GM19452 (cell line): Measurements from ENCODE around the gene RCL1.

Experiments
- ATAC-seq: cut with Tn5 transposase; IDR thresholded peaks from one replicate; pipeline ENCODE4 v1.9.1; 2021; ENCODE audit not compliant: unreplicated experiment

RCL1 gene

DNA sequence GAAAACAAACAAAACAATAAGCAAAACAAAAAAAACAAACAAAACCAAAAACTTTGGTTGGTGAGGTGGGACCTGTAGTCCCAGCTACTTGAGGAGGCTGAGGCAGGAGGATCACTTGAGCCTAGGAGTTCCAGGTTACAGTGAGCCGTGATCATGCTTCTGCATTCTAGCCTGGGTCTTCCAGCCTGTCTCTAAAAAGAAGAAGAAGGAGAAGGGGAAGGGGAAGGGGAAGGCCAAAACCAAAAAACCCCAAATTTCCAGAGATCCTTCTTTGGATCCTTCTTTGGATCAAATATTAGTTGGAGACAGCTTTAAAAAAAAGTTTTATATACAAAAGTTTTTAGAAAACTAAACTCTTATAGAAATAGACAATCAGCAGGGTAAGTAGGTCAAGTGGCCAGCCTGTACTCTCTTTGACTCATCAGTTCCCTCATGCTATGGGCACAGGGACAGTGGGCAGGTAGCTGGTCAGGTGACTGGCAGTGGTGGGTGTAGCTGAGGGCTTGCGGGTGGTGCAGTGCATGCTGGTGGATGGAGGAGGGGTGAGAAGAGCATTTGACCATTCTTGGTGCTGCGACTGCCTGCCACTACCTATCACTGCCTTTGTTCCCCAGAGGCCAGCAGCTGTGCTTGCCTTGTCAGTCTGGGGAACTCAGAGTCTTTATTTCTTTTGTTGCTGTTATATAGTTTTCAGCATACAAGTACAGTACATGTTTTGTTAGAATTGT lies 12.6 kb downstream of the RCL1 start:
- no peak for ATAC-seq

DNA sequence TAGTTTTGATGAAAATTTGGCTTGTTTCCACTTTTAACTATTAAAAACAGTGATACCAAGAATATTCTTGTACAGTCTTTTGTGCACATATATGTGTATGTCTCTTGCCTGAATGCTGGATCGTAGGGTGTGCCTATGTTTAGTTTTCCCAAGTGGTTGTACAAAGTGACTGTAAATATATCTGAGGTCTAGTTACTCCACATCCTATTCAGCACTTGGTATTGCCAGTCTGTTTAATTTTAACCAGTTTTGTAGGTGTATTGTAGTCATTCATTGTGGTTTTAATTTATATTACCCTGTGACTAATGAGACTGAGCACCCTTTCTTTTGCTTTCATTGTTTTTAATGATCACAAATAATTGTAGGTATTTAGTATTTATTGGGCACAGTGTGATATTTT lies 17.8 kb downstream of the RCL1 start:
- no peak for ATAC-seq

- no peak for ATAC-seq
Observed at GRCh38 chr9:4811824-4812223, 19.1 kb downstream of the RCL1 start.

- no peak for ATAC-seq
Observed at GRCh38 chr9:4812858-4813257, 20.1 kb downstream of the RCL1 start.

- ATAC-seq, result peak; percentile 57
Observed at GRCh38 chr9:4814913-4815312, 22.2 kb downstream of the RCL1 start.

GRCh38 chr9:4815381-4815956 lies 22.7 kb downstream of the RCL1 start:
- ATAC-seq, result peak; percentile 28

DNA sequence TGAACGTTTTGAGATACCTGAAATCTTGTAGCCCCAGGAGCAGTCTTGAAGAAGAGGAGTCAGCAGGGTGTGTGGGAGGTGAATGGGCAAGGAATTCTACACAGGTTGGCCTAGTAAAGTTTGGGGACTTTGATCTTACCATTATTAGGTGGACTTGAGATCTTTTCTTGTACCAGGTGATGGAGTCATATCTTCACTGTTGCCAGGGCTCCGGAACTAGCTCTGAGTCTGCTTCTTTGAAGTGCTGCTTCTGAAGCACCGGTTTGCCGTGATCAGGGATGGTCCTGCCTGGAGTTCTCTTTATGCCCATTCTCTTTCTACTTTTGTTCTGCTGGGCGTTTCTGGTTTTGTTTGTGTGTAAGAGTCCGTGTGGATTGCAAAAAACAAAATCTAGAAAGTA lies 27.4 kb downstream of the RCL1 start:
- no peak for ATAC-seq

DNA sequence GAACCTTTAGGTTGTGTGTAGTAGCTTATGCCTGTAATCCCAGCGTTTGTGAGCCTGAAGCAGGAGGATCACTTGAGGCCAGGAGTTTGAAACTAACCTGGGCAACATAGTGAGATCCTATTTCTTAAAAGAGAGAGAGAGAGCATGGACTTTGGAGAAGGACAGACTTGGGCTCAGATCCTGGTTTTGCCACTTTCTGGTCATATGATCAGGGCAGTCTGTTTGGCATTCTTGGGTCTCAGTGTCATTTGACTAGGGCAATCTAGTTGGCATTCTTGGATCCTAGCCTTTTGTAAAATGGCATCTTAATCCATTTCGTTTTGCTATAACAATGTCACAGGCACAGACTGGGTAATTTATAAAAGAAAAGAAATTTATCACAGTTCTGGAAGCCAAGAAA lies 28.4 kb downstream of the RCL1 start:
- no peak for ATAC-seq

GRCh38 chr9:4822057-4822456 lies 29.3 kb downstream of the RCL1 start:
- no peak for ATAC-seq

DNA sequence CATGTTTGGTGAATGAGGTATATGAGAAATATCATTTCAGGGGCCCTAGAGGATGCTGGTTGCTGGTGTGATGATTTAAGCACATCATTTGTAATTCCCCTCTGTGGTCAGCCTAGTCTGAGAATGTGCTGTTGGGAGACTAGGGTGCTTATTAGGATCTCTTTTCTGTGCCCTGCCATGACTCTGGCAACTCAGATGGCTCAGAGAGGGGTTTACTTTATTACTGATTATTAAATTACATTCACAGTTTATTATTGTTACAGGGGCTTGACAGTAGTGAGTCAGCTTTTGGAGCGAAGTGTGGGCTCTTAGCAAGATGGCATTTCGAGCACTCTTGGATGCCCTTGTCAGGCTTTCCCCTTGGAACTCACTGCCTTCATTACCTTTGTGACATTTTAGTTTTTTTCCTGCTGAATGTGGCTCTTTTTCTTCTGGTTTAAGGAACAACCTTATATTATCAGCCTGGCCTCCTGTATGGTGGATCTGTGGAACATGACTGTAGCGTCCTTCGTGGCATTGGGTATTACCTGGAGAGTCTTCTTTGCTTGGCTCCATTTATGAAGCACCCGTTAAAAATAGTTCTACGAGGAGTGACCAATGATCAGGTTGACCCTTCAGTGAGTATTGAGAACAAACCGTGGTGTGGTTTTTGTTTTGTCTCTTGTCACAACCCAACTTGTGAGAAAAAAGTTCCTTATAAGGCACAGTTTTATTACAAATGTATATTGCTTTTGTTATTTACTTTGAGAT lies 33.8 kb downstream of the RCL1 start:
- no peak for ATAC-seq

- ATAC-seq, result no peak
Observed at GRCh38 chr9:4827224-4827623, 34.5 kb downstream of the RCL1 start.

DNA sequence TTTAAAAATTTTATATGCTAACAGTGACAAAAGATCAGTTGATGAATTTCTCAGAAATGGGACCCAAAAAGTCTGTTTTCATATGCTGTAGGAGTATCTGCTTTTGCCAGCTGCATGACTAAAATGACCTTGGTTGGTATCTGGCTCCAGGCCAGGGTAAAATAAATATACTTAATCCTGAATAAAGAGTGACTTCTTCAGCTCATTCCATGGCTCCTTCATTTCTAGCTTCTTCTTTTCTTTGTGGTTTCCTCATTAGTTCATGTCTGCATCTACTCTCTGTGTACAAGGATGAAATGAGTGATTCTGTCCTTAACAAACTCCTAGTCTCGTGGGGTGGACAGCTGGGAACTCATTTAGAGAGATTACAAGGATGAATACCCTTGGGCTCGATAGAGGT lies 36.0 kb downstream of the RCL1 start:
- ATAC-seq, result no peak

DNA sequence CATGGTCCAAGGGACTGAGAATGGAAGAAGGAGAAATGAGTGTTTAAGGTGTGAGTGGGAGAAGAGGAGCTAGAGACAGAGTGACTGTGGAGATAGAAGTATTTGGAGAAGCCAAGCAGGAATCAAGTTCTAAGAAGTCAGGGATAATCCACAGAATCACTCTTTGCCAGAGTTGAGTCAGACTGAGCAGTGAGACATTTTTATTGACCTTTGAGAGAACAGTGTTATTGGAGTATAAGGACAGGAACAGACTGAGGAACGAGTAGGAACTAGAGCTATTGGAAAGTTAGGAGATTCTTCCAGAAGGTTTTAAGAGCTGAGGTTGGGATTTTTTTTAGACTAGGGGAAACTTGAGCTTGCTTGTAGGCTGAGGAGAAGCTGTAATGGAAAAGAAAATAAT lies 37.2 kb downstream of the RCL1 start:
- no peak for ATAC-seq

DNA sequence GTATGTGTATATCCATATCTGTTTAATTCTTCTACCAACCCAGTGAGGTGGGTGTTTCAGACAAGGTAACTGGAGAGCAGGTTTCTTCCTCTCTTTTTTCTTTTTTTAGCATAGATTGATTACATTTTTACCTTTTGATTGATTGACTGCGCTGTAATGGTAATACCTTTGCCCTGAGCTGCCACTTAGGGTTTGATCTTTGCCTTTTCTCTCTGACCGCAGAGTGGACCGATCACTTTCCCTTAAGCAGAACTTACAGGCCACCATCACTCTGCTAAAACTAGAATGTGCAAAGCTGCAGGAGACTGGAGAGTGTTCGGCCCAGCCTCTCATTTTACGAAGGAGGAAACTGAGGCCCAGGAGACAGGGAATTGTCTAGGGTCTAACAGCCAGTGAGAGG lies 38.0 kb downstream of the RCL1 start:
- no peak for ATAC-seq

DNA sequence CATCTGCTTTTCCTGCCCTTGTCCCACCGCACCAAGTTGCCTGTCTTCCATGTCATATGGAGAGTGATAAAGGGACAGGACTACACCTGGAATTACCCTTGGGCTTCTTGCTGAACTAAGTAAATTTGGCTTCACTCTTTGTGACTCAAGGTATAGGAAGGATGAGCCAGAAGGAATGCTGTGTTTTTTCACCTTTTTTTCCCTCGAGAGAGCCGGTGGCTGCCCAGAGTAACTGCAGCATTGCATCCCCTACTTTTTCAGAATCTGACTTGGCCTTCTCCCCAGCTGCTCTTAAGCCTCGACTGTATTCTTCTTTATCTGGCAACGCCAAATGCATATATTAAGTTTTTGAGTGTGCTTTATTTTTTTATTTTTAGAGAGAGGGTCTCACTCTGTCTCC lies 38.4 kb downstream of the RCL1 start:
- no peak for ATAC-seq

- no peak for ATAC-seq
Observed at GRCh38 chr9:4831944-4832343, 39.2 kb downstream of the RCL1 start.

DNA sequence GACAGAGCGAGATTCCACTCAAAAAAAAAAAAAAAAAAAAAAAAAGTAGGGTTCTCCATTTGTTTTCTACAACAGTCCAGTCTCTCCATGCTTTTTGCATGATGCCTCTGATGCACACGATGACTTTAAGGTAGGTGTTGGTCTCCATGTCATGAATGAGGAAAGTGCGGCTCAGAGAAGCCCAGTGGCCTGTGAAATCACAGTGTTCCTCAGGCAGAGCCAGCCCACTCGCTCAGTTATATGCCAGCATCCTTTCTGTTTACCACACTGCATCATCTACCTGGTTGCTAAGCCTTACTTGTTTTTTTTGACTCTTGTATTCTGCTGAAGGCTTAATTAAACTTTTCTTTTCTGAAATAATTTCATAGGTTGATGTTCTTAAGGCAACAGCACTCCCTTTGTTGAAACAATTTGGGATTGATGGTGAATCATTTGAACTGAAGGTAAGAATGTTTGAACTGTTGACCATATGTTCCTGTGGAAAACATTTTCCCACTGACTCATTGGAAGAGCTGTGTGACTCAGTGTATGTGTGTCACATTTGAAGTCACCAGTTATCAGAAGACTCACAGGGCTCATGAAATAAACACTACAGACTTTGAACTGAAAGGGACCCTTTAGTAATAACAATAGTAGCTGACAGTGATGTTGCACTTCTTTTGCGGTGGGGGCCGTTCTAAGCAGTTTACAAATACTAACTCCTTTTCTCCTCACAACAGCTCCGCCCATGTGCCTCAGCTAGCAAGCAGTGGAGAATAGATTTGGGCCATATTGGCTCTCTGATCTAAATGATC lies 40.2 kb downstream of the RCL1 start:
- no peak for ATAC-seq

- no peak for ATAC-seq
Observed at GRCh38 chr9:4833781-4834560, 41.2 kb downstream of the RCL1 start.

DNA sequence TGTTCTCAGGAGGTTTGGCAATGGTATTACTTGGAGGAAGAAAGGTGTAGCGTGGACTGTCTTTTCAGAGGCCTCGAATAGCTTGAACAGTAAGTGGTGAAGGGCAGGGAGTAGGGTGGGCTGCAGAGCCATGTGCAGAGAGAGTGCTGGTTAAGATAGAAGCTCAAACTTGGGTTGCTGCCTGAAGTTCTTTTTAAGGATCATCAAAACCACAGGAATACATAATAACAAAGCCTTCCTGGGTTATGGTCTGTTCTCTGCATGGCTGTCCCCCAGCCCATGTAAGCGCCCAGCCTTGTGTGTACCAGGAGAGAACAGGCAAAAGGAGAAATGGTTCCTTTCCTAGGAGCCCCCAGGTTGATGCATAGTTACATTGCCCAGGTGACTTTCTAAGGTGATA lies 43.9 kb downstream of the RCL1 start:
- ATAC-seq, result no peak

DNA sequence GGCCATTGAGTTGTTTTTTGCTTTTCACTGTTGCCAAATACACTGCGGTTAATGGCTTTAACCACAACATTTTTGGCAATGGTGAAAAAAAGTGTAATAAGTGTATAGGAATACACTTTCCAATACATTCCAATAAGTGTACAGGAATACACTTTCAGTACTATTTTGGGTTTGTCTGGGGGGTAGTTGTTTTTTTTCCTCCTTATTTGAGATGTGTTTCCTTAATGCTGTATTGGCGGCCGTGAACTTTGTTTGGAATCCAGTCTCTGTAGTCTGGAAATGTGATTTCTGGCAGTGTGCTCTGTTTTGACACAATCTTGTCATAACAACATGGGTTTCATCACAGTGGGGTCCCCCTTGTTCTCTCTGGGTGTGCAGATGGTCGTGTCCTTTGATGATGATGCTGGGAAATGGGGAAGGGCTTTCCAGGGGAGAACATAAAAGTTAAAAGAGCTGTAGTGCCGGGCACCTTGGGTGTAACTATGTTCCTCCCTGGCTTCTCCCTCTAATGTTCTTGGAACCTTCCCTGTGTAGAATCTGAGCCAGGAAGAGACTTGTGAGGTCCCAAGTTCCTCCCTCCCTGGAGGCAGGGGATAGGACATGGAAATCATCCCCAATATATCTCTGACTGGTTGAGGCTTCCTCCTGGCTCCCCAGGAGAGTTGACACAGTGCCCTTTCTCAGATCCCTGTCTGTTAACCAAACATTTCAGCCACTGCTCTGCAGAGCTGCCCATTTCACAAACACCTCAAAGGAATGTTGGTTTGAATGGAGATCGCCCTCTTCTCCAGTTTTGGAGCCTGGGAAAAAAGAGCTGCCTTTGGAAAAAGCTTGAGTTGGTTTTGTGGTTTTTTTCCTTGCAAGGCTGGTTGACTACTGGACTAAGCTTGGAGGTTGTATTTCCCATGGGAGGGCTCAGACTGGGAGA lies 44.8 kb downstream of the RCL1 start:
- no peak for ATAC-seq
